SKM-1 (cell line): ENCODE measurements around the gene IL17B.

Experiments used
- DNase-seq: peaks from one replicate; lab custom pipeline; 2025; ENCODE audit not compliant: unreplicated experiment; lab: John Stamatoyannopoulos, UW

Gene IL17B

DNA sequence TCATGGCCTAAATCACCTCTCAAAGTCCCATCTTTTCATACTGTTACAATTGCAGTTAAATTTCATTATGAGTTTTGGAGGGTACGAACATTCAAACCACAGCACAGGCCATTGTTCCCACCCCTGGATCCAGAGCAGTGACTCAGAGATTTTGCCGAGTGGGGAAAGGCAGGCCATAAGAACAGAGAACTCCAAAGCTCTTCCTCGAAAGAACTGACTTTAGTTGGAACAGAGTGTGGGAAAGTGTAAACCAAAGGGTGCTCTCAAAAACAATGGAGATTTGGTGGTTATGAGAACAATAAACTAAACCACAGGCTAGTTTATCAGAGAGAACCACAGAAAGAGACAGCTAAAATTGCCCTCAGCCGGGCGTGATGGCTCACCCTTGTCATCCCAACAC, 53.2 kb downstream of the IL17B start:
- DNase-seq, result no peak

DNA sequence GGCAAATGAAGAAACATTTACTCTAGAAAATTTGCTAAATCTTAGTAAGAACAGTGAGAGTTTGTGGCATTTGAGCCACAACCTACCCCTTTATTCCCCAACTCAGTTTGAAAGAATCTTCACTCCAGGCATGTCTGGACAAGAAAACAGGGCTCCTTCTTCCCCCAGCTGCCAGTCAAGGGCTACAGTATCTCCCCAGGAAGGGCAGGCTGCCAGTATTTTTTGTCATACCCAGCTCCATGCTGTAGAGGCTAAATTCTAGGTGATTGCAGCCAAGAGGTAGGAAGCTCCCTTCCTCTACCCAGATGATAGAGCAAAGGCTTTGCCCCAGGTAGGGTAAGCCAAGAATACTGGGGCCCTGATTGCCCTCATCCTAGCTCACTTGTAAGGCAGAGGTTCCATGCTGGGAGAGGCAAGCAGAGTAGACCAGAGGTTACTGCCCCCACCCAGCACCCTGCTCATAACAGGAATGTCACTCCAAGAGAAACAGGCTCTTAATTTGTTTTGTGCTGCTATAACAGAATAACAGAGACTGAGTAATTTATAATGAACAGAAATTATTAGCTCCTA, 53.8 kb downstream of the IL17B start:
- no peak for DNase-seq

DNA sequence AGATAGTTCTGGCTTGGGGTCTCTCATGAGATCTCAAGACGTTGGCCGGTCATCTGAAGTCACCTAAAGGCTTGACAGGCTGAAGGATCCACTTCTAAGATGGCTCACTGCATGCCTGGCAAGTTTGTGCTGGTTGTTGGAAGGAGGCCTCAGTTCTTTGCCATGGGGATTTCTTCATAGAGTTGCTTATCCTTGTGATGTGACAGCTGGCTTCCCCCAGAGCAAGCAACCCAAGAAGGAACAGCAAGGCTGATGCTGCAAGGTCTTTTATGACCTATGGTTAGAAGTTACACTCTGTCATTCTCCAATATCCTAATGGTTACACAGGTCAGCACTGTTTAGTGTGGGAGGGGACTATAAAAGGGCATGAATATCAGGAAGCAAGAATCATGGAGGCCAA, 54.5 kb downstream of the IL17B start:
- no peak for DNase-seq
